Smooth muscle cell (in vitro differentiated cells): ENCODE measurements around the gene HBE1. TPM values are rescaled to one million over a fixed set of nuclear protein-coding genes. Genes with fewer than 3 reads are reported as not detected.

Experiments used
- DNase-seq: peaks from one replicate; lab custom pipeline; 2025; ENCODE audit not compliant: unreplicated experiment; lab: John Stamatoyannopoulos, UW
- H2AFZ ChIP-seq: fragments of 200-600 bp; sonication (generic); 2 replicates; pipeline ENCODE4 v1.6.0; 2016; ENCODE audit warnings: antibody characterized with exemption, low read depth, mild to moderate bottlenecking
- H3F3A ChIP-seq: fragments of 200-600 bp; sonication (generic); 2 replicates; pipeline ENCODE4 v1.6.0; 2017; ENCODE audit warnings: antibody characterized with exemption, low read depth
- H3K27ac ChIP-seq: fragments of 200-600 bp; sonication (generic); 2 replicates; pipeline ENCODE4 v1.5.1; 2016; ENCODE audit warnings: low read depth, mild to moderate bottlenecking
- H3K27me3 ChIP-seq: fragments of 200-600 bp; sonication (generic); 2 replicates; pipeline ENCODE4 v1.6.1; 2016; ENCODE audit warnings: low read depth, mild to moderate bottlenecking
- H3K36me3 ChIP-seq: fragments of 200-600 bp; sonication (generic); 2 replicates; pipeline ENCODE4 v1.5.1; 2016; ENCODE audit warnings: low read depth
- H3K4me1 ChIP-seq: fragments of 200-600 bp; sonication (generic); 2 replicates; pipeline ENCODE4 v1.5.1; 2016; ENCODE audit warnings: low read depth
- H3K4me2 ChIP-seq: fragments of 200-600 bp; sonication (generic); 2 replicates; pipeline ENCODE4 v1.6.0; 2016; ENCODE audit warnings: mild to moderate bottlenecking
- H3K4me3 ChIP-seq: fragments of 200-600 bp; sonication (generic); 2 replicates; pipeline ENCODE4 v1.5.1; 2016; ENCODE audit warnings: mild to moderate bottlenecking
- H3K79me2 ChIP-seq: fragments of 200-600 bp; sonication (generic); 2 replicates; pipeline ENCODE4 v1.6.0; 2016; ENCODE audit warnings: low read depth, mild to moderate bottlenecking
- H3K9ac ChIP-seq: fragments of 200-600 bp; sonication (generic); 2 replicates; pipeline ENCODE4 v1.6.0; 2016; ENCODE audit warnings: low read depth
- H3K9me3 ChIP-seq: fragments of 200-600 bp; sonication (generic); replicated peaks from 2 replicates; pipeline ENCODE4 v1.5.1; 2016; ENCODE audit warnings: low read depth
- H4K20me1 ChIP-seq: fragments of 200-600 bp; sonication (generic); 2 replicates; pipeline ENCODE4 v1.6.0; 2016; ENCODE audit warnings: low read depth
- CTCF ChIP-seq: fragments of 200-600 bp; sonication (generic); IDR thresholded peaks from 2 replicates; pipeline ENCODE4 v1.5.1; 2017; ENCODE audit warnings: borderline replicate concordance, mild to moderate bottlenecking, antibody characterized with exemption; ENCODE audit not compliant: insufficient read depth, poor library complexity, severe bottlenecking
- WGBS: methylation state at CpG from one replicate; pipeline ENCODE4 v1.1.7; 2016; ENCODE audit warnings: low lambda C conversion rate; 5-methylcytosine and 5-hydroxymethylcytosine counted together
- polyA plus RNA-seq: library from polyadenylated mRNA; unstranded; fragments of >200 nt; fragmentation: Nextera tagmentation; extraction: Ambion mirVana; gene quantifications from 2 replicates; pipeline ENCODE4 v1.2.1, GENCODE V29; 2016
- total RNA-seq: library from RNA; depleted of rRNA; stranded (reverse); fragments of >200 nt; gene quantifications from 2 replicates; pipeline ENCODE4 v1.2.3, GENCODE V29; 2014

HBE1 gene
- total and polyA plus RNA-seq, 2 experiments from 2014 or later, result not detected

GRCh38 chr11:5226732-5227310 is 42.9 kb downstream of the HBE1 start, which contains the start of gene HBB:
TSS of gene HBB (minus strand) at chr11:5227071. CDS start at chr11:5227021, 50 bp downstream.
- Histone ChIP-seq H3K4me2 (no peak within 1 kb of the TSS), H2AFZ (no peak within 1 kb of the TSS), H3K27ac (no peak within 1 kb of the TSS), H3K36me3 (no peaks in the 10 kb centered on the region), H3K4me3 (no peak within 1 kb of the TSS), H3K4me1 (no peaks in the 10 kb centered on the region), H3K9me3 (no peaks in the 10 kb centered on the region), H3K79me2 (no peaks in the 10 kb centered on the region), H3K27me3 (no peaks in the 10 kb centered on the region), H3F3A (no peaks in the 10 kb centered on the region), H4K20me1 (no peaks in the 10 kb centered on the region), H3K9ac (no peak within 1 kb of the TSS)
- no peak for DNase-seq
- WGBS, result 98% methylated on average over 3 of the region's 3 CpGs
- no peak for TF ChIP-seq CTCF

GRCh38 chr11:5225480-5225871 is 44.3 kb downstream of the HBE1 start:
- Histone ChIP-seq H3K4me1 (no peaks in the 10 kb centered on the region), H3K79me2 (no peaks in the 10 kb centered on the region), H3K36me3 (no peaks in the 10 kb centered on the region), H4K20me1 (no peaks in the 10 kb centered on the region), H3K4me2 (no peak overlapping the region), H3K27ac (no peak overlapping the region), H3K9ac (no peak overlapping the region), H3K27me3 (no peaks in the 10 kb centered on the region), H3K4me3 (no peak overlapping the region), H3F3A (no peaks in the 10 kb centered on the region), H2AFZ (no peak overlapping the region), H3K9me3 (no peaks in the 10 kb centered on the region)
- DNase-seq, result no peak
- TF ChIP-seq CTCF, result no peak
- WGBS, result 61% methylated on average over 2 of the region's 2 CpGs

GRCh38 chr11:5224538-5225479 is 44.9 kb downstream of the HBE1 start:
- H3K4me3 ChIP-seq, result no peak overlapping the region
- H3K27ac ChIP-seq, result no peak overlapping the region
- H2AFZ ChIP-seq, result no peak overlapping the region
- no peaks in the 10 kb centered on the region for H3F3A ChIP-seq
- no peak for DNase-seq
- TF ChIP-seq CTCF, result no peak
- no peak overlapping the region for H3K9ac ChIP-seq
- no peaks in the 10 kb centered on the region for H3K4me1 ChIP-seq
- no peaks in the 10 kb centered on the region for H3K27me3 ChIP-seq
- 77% methylated on average over 6 of the region's 6 CpGs for WGBS
- no peaks in the 10 kb centered on the region for H3K79me2 ChIP-seq
- no peaks in the 10 kb centered on the region for H3K9me3 ChIP-seq
- H3K36me3 ChIP-seq, result no peaks in the 10 kb centered on the region
- no peaks in the 10 kb centered on the region for H4K20me1 ChIP-seq
- no peak overlapping the region for H3K4me2 ChIP-seq
